UCSD-AML1 (cell line): ENCODE measurements around the gene TTC3.

Experiments
- DNase-seq: peaks from one replicate; lab custom pipeline; 2025; ENCODE audit not compliant: unreplicated experiment; lab: John Stamatoyannopoulos, UW

TTC3 gene

GRCh38 chr21:37146320-37147235, 73.5 kb downstream of the TTC3 start:
- DNase-seq = no peak

DNA sequence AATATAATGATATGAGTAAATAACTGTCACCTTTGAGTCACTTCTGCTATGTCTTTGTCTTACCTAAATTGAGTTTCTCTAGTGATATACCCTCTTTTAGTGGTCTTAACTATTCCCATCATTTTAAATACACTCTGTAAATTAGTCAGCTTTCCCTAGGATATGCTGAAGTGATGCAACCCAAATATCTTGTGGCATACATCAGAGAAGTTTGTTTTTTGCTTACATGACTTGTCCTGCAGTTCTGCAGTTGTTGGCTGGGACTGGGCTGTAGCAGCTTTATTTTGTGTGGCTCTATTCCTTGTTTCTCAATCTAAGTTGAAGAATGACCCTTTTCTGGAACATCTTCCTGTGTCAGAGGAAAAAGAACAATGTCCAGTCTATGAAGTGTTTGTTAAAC, 76.4 kb downstream of the TTC3 start:
- DNase-seq = no peak

DNA sequence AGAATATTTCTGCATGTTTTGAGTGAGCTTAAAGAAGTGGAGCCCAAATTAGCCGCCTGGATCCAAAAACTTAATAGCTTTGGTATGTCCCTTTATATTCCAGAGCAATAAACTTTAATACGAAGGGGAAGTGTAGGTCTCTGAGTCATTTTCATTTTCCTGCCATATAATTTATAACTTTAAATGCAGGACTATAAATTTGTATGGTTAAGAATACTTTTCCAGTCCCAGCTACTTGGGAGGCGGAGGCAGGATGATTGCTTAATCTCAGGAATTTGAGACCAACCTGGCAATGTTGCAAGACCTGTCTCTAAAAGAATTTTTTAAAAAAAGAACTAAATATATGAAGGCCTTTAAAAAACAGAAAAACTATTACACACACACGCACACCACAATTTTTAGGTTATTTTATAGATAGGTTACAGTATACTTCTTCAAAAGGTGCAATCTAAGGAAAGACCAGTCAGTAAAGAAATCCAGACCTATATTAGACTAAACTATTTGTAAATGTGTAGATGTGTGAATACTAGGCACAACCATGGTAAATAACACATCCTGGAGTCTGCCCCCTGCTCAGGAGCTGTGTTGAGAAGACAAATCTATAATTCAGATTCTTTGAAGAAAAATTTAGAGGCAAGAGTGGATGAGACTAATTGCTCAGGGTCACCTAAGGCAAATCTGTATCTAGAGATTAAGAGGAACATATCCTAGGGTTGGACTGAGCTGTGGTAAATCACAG, 80.3 kb downstream of the TTC3 start:
- DNase-seq = no peak

- DNase-seq = no peak
Measured at GRCh38 chr21:37153935-37154350, 80.9 kb downstream of the TTC3 start.

- no peak for DNase-seq
Measured at GRCh38 chr21:37155186-37155585, 82.1 kb downstream of the TTC3 start.

DNA sequence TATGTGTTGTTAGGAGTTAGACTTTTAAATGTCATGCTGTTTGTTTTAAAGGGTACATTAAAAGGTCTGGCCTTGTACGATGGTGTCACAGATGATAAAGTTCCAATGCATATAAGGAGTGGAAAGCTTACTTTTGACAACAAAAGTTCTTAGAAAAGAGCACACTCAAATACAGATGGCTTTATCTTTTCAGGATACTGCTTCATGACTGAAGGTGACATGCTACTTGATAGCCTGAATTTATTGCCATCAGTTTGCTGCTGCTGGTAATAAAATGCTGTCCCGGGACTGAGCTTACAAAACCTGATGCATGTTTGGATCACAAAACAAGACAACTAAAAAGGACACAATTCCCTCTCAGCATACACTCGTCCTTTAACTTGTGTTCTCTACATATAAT, 84.9 kb downstream of the TTC3 start:
- DNase-seq = no peak

GRCh38 chr21:37159053-37159776, 86.2 kb downstream of the TTC3 start:
- DNase-seq = no peak

DNA sequence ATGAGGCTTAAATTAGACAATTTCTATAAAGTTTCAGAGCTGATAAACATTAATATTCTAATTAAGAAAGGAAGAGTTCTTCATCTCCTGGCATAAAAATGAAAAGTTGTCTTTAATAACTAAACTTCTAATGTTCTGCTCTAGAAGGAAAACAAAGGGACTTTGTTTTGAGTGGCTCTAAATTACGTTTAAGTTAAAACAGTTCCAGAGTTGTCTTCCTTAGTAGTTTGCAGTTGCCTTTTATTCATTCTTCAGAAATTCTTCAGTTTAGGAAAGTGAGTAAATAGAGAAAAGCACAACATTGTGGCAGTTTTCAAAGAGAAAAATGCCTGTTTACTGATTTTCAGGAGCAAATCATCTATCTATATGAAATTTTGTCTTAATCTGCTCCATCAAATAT, 86.9 kb downstream of the TTC3 start:
- no peak for DNase-seq

- no peak for DNase-seq
Measured at GRCh38 chr21:37164742-37165141, 91.7 kb downstream of the TTC3 start.

DNA sequence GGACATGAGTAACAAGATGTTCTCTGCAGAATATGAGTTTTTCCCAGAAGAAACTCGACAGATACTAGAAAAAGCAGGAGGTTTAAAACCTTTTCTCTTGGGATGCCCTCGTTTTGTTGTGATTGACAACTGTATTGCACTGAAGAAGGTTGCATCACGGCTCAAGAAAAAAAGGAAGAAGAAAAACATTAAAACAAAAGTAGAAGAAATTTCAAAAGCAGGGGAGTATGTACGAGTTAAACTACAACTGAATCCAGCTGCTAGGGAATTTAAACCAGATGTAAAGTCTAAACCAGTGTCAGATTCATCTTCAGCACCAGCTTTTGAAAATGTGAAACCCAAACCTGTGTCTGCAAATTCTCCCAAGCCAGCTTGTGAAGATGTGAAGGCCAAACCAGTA, 92.5 kb downstream of the TTC3 start:
- DNase-seq = no peak

DNA sequence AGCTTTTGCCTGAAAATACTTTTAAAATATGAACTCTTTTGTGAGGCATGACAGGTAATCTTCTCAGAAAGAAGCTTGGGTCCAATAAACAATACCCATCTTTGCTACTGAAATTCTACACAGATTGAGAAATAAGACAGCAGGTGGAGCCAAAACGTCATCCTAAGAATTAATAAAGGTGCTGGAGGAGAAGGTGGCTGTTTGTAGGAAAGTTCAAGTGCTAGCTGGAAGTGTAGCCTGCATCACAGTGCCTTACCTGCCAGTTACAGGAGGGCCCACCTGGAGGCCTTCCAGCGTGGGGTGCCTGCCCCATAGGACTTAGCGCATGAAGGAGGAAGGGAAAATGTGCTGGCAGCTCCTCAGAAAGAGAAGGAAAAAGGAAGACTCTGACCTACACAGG, 93.7 kb downstream of the TTC3 start:
- DNase-seq = no peak

DNA sequence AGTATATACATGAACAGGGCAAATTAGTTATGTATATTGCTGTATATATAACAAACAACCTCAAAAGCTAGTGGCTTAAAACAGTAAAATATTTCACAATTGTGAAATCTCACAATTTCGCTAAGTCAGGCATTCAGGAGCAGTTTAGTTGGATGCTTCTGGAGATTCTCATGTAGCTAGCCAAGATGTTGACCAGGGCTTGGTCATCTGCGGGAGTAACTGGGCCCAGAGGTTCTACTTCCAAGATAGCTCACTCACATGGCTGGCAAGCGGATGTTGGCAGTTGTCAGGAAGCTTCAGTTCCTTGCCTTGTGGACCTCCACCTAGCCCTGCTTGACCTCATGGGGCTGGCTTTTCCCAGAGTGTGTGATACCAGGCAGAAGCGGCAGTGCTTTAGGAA, 95.6 kb downstream of the TTC3 start:
- DNase-seq = no peak

DNA sequence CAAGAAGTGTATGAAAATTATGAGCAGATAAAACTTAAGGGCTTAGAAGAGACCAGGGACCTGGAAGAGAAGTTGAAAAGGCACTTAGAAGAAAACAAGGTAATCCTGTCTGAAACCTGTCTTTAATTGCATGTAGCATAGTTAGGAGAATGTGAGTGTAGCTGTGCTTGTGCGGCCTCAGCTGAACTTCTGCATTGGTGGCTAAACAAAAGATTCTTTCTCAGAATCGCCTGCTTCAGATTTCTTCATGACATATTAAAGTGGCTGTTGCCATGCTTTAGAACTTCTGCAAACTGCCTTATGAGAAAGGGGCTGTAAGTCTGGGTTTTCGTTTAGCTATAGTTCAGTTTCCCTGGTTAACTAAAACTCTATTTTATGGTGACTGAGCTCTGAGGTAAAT, 99.6 kb downstream of the TTC3 start:
- DNase-seq = no peak

- no peak for DNase-seq
Measured at GRCh38 chr21:37176716-37177115, 103.7 kb downstream of the TTC3 start.

DNA sequence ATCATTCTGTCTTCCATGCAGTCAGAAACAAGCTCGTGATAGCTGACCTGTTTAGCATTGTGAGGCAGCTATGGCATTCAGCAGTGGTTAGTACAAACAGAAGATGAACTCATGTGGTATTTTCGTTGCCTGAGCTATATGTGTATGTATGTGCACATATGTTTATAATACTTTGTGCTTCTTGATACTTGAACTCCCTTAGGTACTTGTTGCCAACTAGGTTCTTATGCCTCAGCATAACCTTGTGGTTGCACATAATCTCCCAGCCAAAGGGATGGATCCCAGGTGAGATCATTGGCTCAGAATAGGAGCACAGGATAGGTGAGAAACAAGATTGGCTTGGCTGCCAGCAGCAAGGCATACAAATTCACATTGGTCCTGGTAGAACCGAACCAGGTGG, 108.0 kb downstream of the TTC3 start:
- no peak for DNase-seq

DNA sequence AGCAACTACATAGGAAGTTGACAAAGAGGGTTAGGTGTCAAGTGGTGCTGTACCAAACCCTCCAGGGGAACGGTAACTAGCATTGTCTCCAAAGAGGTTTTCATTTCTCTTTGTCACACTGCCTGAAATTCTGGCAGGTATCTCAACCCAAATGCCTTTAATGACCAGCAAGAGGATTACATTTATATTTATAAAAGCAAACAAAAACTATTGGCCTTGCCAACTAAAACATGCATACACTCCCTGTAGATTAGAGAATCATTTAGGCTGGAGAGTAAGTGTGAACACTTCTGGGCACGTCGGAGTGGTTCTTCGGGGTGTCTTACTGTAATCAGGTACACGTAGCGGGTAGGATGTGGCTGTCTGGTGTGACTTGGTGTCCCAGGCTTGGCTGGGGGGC, 109.2 kb downstream of the TTC3 start:
- no peak for DNase-seq

- DNase-seq = no peak
Measured at GRCh38 chr21:37183749-37184148, 110.7 kb downstream of the TTC3 start.

DNA sequence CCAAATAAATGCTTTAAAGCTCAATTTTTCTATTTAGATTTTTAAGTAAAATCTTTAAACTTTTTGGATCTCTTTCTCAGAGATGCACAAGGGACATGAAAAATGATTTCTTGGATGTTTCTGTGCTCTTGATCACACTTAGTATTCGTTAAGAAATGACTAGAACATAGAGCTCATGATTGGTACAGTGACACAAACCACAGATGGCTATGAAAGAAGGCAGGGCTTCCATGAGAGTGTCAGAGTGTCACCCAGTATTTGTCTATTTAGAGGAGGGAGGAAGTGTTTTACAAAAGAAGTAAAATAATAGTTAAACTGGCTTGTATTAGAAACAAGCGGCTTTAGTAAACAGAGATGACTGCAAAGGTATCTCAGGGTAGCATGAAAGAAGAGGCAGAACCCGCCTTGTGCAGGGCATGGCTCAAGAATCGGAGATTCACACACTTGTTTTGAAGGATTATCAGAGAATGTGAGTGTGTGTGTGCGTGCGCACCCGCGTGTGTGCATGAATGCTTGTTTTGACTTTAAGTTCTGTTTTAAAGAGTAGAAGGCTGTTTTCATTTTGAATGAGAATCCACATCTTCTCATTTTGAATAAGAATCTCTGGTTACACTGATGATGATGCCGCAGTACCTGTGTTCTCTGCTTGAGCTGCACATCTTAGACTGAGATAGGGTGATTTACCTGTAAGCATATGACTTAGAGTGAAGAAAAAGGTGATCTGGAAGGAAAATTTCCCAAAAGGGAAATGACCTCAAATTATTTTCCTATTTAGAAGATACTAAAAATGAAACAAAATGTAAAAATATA, 111.9 kb downstream of the TTC3 start:
- DNase-seq = no peak

DNA sequence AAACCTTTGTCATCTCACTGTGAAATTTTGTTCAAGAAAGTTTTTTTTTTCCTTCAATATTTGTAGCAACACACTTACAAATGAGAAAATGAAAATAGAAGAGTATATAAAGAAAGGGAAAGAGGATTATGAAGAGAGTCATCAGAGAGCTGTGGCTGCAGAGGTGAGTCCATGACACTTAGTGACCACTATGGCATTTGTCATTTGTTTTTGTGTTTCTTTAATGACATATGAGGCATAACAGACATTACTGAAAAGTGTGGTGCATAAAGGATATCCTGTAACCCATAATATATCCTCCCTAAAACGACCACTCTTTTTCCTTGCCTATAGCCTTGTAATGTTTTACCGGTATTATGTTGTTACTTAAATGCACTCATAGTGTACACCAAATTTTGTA, 113.9 kb downstream of the TTC3 start:
- DNase-seq = no peak

DNA sequence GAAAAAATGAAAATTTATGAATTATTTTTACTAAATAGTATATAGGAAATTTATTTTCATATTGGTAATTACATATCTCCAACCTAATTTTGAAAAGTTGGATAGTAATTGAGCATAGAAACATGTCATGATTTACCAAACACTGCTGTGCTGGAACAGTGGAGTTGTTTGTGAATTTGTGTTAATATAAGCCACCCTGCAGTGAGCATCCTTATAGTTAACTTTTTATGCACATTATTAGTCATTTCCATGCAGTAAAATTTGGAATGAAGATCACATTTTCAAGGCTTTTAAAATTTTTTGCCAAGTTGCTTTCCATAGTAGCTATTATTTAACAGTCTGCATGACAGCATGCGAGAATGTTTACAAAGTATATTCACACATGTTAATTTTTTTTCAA, 115.8 kb downstream of the TTC3 start:
- DNase-seq = no peak

GRCh38 chr21:37192019-37192418, 119.0 kb downstream of the TTC3 start:
- no peak for DNase-seq
